Mesendoderm (in vitro differentiated cells): Measurements from ENCODE around the gene GPR108.

Experiments used
- DNase-seq: peaks from one replicate; pipeline ENCODE4 v3.0.0; 2013
- H2AK5ac ChIP-seq: 2 replicates; pipeline ENCODE4 v1.6.1; 2013; ENCODE audit warnings: low read length, inconsistent platforms
- H2BK120ac ChIP-seq: 2 replicates; pipeline ENCODE4 v1.6.1; 2013; ENCODE audit warnings: low read depth, mild to moderate bottlenecking, low read length, moderate library complexity, mixed read lengths
- H2BK15ac ChIP-seq: replicated peaks from 2 replicates; pipeline ENCODE4 v1.6.1; 2013; ENCODE audit warnings: low read depth, mild to moderate bottlenecking, moderate library complexity
- H2BK5ac ChIP-seq: 2 replicates; pipeline ENCODE4 v1.6.1; 2013; ENCODE audit warnings: low read length, inconsistent platforms
- H3K18ac ChIP-seq: 2 replicates; pipeline ENCODE4 v1.6.1; 2013; ENCODE audit warnings: mild to moderate bottlenecking, low read length, mixed read lengths
- H3K23ac ChIP-seq: one replicate; pipeline ENCODE4 v1.6.1; 2013; ENCODE audit warnings: low read length
- H3K27ac ChIP-seq: 2 replicates; pipeline ENCODE4 v1.5.1; 2013; ENCODE audit warnings: low read depth, mild to moderate bottlenecking, inconsistent platforms, low read length, moderate library complexity
- H3K27me3 ChIP-seq: 2 replicates; pipeline ENCODE4 v1.6.1; 2013; ENCODE audit warnings: low read length, control low read depth, mild to moderate bottlenecking, inconsistent platforms; ENCODE audit not compliant: insufficient read depth, poor library complexity
- H3K36me3 ChIP-seq: 2 replicates; pipeline ENCODE4 v1.6.1; 2013; ENCODE audit warnings: low read length, inconsistent platforms; ENCODE audit not compliant: control insufficient read depth, insufficient read depth
- H3K4ac ChIP-seq: one replicate; pipeline ENCODE4 v1.6.1; 2013; ENCODE audit warnings: low read depth, mild to moderate bottlenecking, low read length, moderate library complexity
- H3K4me1 ChIP-seq: 2 replicates; pipeline ENCODE4 v1.6.1; 2013; ENCODE audit warnings: low read depth, low read length, inconsistent platforms; ENCODE audit not compliant: control insufficient read depth
- H3K4me2 ChIP-seq: 2 replicates; pipeline ENCODE4 v1.6.1; 2013; ENCODE audit warnings: low read length
- H3K4me3 ChIP-seq: 2 replicates; pipeline ENCODE4 v1.5.1; 2013; ENCODE audit warnings: mild to moderate bottlenecking, low read length
- H3K56ac ChIP-seq: one replicate; pipeline ENCODE4 v1.6.1; 2013; ENCODE audit warnings: low read length
- H3K79me1 ChIP-seq: 2 replicates; pipeline ENCODE4 v1.6.1; 2013; ENCODE audit warnings: low read length, inconsistent platforms
- H3K79me2 ChIP-seq: 2 replicates; pipeline ENCODE4 v1.6.1; 2013; ENCODE audit warnings: mild to moderate bottlenecking, low read length; ENCODE audit not compliant: control insufficient read depth, insufficient read depth
- H3K9ac ChIP-seq: 2 replicates; pipeline ENCODE4 v1.6.1; 2013; ENCODE audit warnings: low read length, inconsistent platforms
- H4K5ac ChIP-seq: one replicate; pipeline ENCODE4 v1.6.1; 2013; ENCODE audit warnings: low read length
- H4K8ac ChIP-seq: one replicate; pipeline ENCODE4 v1.6.1; 2013; ENCODE audit warnings: low read depth, mild to moderate bottlenecking, control low read depth, low read length, moderate library complexity
- whole genome bisulfite sequencing: extraction: QIAGEN DNeasy Blood & Tissue Kit; methylation state at CpG from one replicate; pipeline ENCODE4 v1.1.7; 2013; ENCODE audit warnings: low lambda C conversion rate, missing lambda C conversion rate; ENCODE audit not compliant: insufficient coverage; ENCODE audit errors: extremely low coverage; 5-methylcytosine and 5-hydroxymethylcytosine counted together

GPR108 gene

DNA sequence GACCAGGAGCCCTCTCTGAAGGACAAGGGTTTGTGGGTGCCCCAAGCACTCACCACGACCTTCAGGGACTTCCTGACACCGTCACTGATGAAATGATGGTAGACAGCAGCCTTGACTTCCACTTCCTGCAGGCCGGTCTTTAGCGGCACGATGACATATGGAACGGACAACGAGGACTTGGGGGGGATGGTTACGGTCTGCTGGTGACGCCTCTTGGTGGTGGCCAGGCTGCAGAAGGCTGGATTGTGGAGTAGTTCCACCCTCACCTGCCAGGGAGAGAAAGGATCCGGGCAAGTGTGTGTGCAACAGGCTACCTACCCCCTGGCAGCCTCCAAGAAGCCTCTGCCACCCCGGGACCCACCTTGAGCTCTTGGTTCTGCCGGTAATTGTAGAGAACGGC is 40.1 kb downstream of the GPR108 start:
- Histone ChIP-seq H3K4ac (no peak overlapping the region), H2BK5ac (no peak overlapping the region), H2AK5ac (no peak overlapping the region), H3K36me3 (no peaks in the 10 kb centered on the region), H3K18ac (no peak overlapping the region), H3K23ac (no peak overlapping the region), H4K8ac (no peak overlapping the region), H4K5ac (no peak overlapping the region), H2BK15ac (no peak overlapping the region), H3K27ac (no peak overlapping the region), H3K4me2 (no peak overlapping the region), H3K79me1 (no peaks in the 10 kb centered on the region), H3K4me1 (no peaks in the 10 kb centered on the region), H2BK120ac (no peak overlapping the region), H3K9ac (no peak overlapping the region), H3K4me3 (no peak overlapping the region), H3K27me3 (no peaks in the 10 kb centered on the region), H3K79me2 (no peaks in the 10 kb centered on the region), H3K56ac (no peak overlapping the region)
- DNase-seq: no peak
- no CpG with 5 or more reads among the region's 13 CpGs for WGBS

DNA sequence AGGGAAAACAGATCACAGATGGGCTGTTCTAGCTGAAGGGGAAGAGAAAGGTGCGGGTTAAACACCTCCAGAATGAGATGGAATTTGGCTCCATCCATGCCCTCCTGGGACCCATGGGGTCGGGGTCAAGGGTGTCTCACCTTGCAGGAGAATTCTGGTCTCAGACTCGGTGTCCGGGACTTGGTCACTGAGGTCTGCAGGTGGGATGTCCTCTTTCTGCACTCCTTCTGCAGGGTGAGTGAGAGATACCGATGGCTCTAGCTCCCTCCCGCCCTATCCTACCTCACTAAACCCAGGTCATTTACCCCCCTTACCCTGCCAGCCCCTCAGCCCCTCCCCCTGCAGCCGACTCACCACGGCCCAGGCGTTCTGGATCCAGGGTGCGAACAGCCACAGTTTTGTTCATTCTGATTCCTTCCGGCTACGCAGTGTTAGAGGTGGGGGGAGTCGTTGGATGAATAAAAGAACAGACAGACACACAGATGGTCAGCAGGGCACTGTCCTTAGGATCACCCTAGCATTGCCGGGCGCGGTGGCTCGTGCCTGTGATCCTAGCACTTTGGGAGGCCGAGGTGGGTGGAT is 41.0 kb downstream of the GPR108 start:
- Histone ChIP-seq H3K18ac (no peak overlapping the region), H3K4me3 (no peak overlapping the region)
- WGBS: no CpG with 5 or more reads among the region's 18 CpGs

GRCh38 chr19:6694147-6694815 is 43.1 kb downstream of the GPR108 start:
- Histone ChIP-seq H3K36me3 (no peaks in the 10 kb centered on the region), H3K9ac (no peak overlapping the region), H3K4me2 (no peak overlapping the region), H3K27ac (no peak overlapping the region), H4K5ac (no peak overlapping the region), H3K79me2 (no peaks in the 10 kb centered on the region), H2BK15ac (no peak overlapping the region), H3K18ac (no peak overlapping the region), H2AK5ac (no peak overlapping the region), H3K27me3 (no peaks in the 10 kb centered on the region), H3K4me3 (no peak overlapping the region), H2BK5ac (no peak overlapping the region), H3K4me1 (no peaks in the 10 kb centered on the region), H3K23ac (no peak overlapping the region), H2BK120ac (no peak overlapping the region), H3K56ac (no peak overlapping the region), H4K8ac (no peak overlapping the region), H3K4ac (no peak overlapping the region), H3K79me1 (no peaks in the 10 kb centered on the region)
- no CpG with 5 or more reads among the region's 25 CpGs for WGBS
- DNase-seq: peak; percentile 35

More for the DNA sequence above, 41.0 kb downstream of the GPR108 start:
- no peaks in the 10 kb centered on the region for H3K27me3 ChIP-seq
- H3K36me3 ChIP-seq: no peaks in the 10 kb centered on the region
- no peak overlapping the region for H3K4ac ChIP-seq
- H4K8ac ChIP-seq: no peak overlapping the region
- no peak overlapping the region for H2AK5ac ChIP-seq
- no peak for DNase-seq
- H3K9ac ChIP-seq: no peak overlapping the region
- H3K56ac ChIP-seq: no peak overlapping the region
- no peak overlapping the region for H4K5ac ChIP-seq
- no peak overlapping the region for H2BK5ac ChIP-seq
- H2BK15ac ChIP-seq: no peak overlapping the region
- H3K23ac ChIP-seq: no peak overlapping the region
- no peak overlapping the region for H2BK120ac ChIP-seq
- no peaks in the 10 kb centered on the region for H3K79me2 ChIP-seq
- no peaks in the 10 kb centered on the region for H3K79me1 ChIP-seq
- H3K4me1 ChIP-seq: no peaks in the 10 kb centered on the region
- H3K27ac ChIP-seq: no peak overlapping the region
- no peak overlapping the region for H3K4me2 ChIP-seq

- H3K18ac ChIP-seq: no peak overlapping the region
- H2BK5ac ChIP-seq: no peak overlapping the region
- H3K4me2 ChIP-seq: no peak overlapping the region
- no peak overlapping the region for H3K4ac ChIP-seq
- H3K23ac ChIP-seq: no peak overlapping the region
- no peaks in the 10 kb centered on the region for H3K36me3 ChIP-seq
- H4K8ac ChIP-seq: no peak overlapping the region
- no peak overlapping the region for H3K56ac ChIP-seq
- H3K79me2 ChIP-seq: no peaks in the 10 kb centered on the region
- H2AK5ac ChIP-seq: no peak overlapping the region
- H4K5ac ChIP-seq: no peak overlapping the region
- no peak overlapping the region for H3K4me3 ChIP-seq
- no peak overlapping the region for H3K27ac ChIP-seq
- H3K27me3 ChIP-seq: no peaks in the 10 kb centered on the region
- WGBS: no CpG with 5 or more reads among the region's 7 CpGs
- H3K4me1 ChIP-seq: no peaks in the 10 kb centered on the region
- no peak overlapping the region for H2BK120ac ChIP-seq
- H3K9ac ChIP-seq: no peak overlapping the region
- no peaks in the 10 kb centered on the region for H3K79me1 ChIP-seq
- no peak overlapping the region for H2BK15ac ChIP-seq
- DNase-seq: no peak
Measured at GRCh38 chr19:6693681-6694080, 43.7 kb downstream of the GPR108 start.

GRCh38 chr19:6693056-6693471 is 44.3 kb downstream of the GPR108 start:
- no peaks in the 10 kb centered on the region for H3K79me2 ChIP-seq
- no peak overlapping the region for H3K4ac ChIP-seq
- H3K79me1 ChIP-seq: no peaks in the 10 kb centered on the region
- no peak overlapping the region for H2BK120ac ChIP-seq
- no peak for DNase-seq
- no peak overlapping the region for H4K8ac ChIP-seq
- H3K36me3 ChIP-seq: no peaks in the 10 kb centered on the region
- H3K23ac ChIP-seq: no peak overlapping the region
- no peak overlapping the region for H4K5ac ChIP-seq
- H3K9ac ChIP-seq: no peak overlapping the region
- no CpG with 5 or more reads among the region's 13 CpGs for WGBS
- H2AK5ac ChIP-seq: no peak overlapping the region
- H3K56ac ChIP-seq: no peak overlapping the region
- no peak overlapping the region for H2BK5ac ChIP-seq
- no peak overlapping the region for H3K4me3 ChIP-seq
- H3K4me2 ChIP-seq: no peak overlapping the region
- no peak overlapping the region for H2BK15ac ChIP-seq
- H3K27me3 ChIP-seq: no peaks in the 10 kb centered on the region
- no peak overlapping the region for H3K18ac ChIP-seq
- no peak overlapping the region for H3K27ac ChIP-seq
- H3K4me1 ChIP-seq: no peaks in the 10 kb centered on the region

DNA sequence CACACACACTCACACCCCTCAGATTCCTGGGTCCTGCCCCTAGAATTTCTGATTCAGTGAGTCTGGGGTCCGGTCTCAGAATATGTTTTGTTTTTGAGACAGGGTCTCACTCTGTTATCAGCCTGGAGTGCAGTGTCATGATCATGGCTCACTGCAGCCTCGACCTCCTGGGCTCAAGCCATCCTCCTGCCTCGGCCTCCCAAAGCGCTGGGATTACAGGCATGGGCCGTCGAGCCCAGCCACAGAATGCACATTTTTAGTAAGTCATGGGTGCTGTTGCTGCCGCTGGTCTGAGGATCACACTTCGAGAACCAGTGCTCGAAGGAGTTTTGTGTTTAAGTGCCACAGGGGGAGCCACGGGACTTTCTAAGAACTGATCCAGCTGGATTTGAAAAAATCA is 45.4 kb downstream of the GPR108 start:
- Histone ChIP-seq H3K36me3 (no peaks in the 10 kb centered on the region), H4K5ac (no peak overlapping the region)

More for the DNA sequence above, 45.4 kb downstream of the GPR108 start:
- WGBS: no CpG with 5 or more reads among the region's 10 CpGs
- no peak for DNase-seq
- H3K9ac ChIP-seq: no peak overlapping the region
- no peak overlapping the region for H3K4me2 ChIP-seq
- no peak overlapping the region for H2BK120ac ChIP-seq
- no peaks in the 10 kb centered on the region for H3K79me1 ChIP-seq
- H3K79me2 ChIP-seq: no peaks in the 10 kb centered on the region
- H3K18ac ChIP-seq: no peak overlapping the region
- H2AK5ac ChIP-seq: no peak overlapping the region
- H2BK15ac ChIP-seq: no peak overlapping the region
- no peak overlapping the region for H3K27ac ChIP-seq
- H3K56ac ChIP-seq: no peak overlapping the region
- H3K4me1 ChIP-seq: no peaks in the 10 kb centered on the region
- no peaks in the 10 kb centered on the region for H3K27me3 ChIP-seq
- H2BK5ac ChIP-seq: no peak overlapping the region
- no peak overlapping the region for H4K8ac ChIP-seq
- no peak overlapping the region for H3K4me3 ChIP-seq
- no peak overlapping the region for H3K4ac ChIP-seq
- no peak overlapping the region for H3K23ac ChIP-seq
